ENCODE measurements around the gene ZBTB32. TPM values are rescaled to one million over a fixed set of nuclear protein-coding genes. Genes with fewer than 3 reads are reported as not detected.

ZBTB32 gene
- total RNA-seq, 2 donors from 2014 or later: 0.32 TPM; not detected in 1

DNA sequence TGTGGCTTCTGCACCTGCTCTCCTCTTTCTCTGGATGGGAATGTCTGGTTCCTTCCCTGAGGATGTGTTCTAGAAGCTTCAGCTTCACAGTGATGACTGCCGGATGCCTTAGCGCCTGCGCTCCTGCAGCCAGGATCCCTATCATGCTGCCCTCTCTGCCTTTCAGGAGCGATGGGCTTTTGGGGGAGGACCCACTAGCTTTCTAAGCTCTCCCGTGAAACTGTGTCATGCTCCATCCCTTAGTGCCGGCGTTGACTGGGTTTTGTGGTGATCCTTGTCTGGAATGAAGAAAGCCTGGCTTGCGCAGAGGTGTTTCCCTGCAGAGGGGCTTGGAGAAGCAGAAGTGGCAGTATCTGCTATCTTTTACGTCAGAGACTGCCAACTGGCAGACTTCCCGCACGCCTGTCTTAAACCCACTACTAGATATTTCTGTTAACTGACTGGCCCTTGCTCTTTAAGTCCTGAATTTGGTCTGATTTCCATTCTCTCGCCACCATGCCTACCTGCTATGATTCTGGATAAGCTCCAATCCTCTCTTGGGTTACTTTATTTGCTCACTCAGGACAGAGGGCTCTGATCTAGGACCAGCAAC, 9.6 kb downstream of the ZBTB32 start:
- Histone ChIP-seq H3K27ac (no peak overlapping the region), H3K27me3 (no peaks in the 10 kb centered on the region), H3K4me3 (no peak overlapping the region), H3K9me3 (no peaks in the 10 kb centered on the region), H3K4me1 (peaks cover 9% of the 10 kb centered on the region), H3K36me3 (no peaks in the 10 kb centered on the region), H3K9ac (ENCODE audit: low read depth in 2 of 2, low read length in 2 of 2) (no peak overlapping the region)
- no peak for DNase-seq
- intact Hi-C loops (cut with DNase I): loop anchor here (5.0 kb wide), 1 partner anchor 167 kb away; the partner anchor contains the start of gene TMEM147
- TF ChIP-seq, protein P1, sequence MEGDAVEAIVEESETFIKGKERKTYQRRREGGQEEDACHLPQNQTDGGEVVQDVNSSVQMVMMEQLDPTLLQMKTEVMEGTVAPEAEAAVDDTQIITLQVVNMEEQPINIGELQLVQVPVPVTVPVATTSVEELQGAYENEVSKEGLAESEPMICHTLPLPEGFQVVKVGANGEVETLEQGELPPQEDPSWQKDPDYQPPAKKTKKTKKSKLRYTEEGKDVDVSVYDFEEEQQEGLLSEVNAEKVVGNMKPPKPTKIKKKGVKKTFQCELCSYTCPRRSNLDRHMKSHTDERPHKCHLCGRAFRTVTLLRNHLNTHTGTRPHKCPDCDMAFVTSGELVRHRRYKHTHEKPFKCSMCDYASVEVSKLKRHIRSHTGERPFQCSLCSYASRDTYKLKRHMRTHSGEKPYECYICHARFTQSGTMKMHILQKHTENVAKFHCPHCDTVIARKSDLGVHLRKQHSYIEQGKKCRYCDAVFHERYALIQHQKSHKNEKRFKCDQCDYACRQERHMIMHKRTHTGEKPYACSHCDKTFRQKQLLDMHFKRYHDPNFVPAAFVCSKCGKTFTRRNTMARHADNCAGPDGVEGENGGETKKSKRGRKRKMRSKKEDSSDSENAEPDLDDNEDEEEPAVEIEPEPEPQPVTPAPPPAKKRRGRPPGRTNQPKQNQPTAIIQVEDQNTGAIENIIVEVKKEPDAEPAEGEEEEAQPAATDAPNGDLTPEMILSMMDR (IDR thresholded peaks at IDR 0.05): no peak

DNA sequence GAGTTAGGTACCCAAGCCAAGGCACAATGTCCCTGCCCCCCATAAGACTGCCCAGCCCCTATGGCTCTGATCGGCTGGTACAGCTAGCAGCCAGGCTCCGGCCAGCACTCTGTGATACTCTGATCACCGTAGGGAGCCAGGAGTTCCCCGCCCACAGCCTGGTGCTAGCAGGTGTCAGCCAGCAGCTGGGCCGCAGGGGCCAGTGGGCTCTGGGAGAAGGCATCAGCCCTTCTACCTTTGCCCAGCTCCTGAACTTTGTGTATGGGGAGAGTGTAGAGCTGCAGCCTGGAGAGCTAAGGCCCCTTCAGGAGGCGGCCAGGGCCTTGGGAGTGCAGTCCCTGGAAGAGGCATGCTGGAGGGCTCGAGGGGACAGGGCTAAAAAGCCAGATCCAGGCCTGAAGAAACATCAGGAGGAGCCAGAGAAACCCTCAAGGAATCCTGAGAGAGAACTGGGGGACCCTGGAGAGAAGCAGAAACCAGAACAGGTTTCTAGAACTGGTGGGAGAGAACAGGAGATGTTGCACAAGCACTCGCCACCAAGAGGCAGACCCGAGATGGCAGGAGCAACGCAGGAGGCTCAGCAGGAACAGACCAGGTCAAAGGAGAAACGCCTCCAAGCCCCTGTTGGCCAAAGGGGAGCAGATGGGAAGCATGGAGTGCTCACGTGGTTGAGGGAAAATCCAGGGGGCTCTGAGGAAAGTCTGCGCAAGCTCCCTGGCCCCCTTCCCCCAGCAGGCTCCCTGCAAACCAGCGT, 10.4 kb downstream of the ZBTB32 start:
- peaks cover 17% of the 10 kb centered on the region for H3K4me1 ChIP-seq
- H3K27ac ChIP-seq: peak overlapping the region; percentile 12
- H3K36me3 ChIP-seq: no peaks in the 10 kb centered on the region
- H3K27me3 ChIP-seq: no peaks in the 10 kb centered on the region
- H3K4me3 ChIP-seq: no peak overlapping the region
- intact Hi-C loops (cut with DNase I): loop anchor here (5.0 kb wide), 1 partner anchor 167 kb away; the partner anchor contains the start of gene TMEM147
- DNase-seq: no peak
- TF ChIP-seq, protein P1 (IDR thresholded peaks at IDR 0.05): no peak
- no peak overlapping the region for H3K9ac ChIP-seq (ENCODE audit: low read depth in 2 of 2, low read length in 2 of 2)
- H3K9me3 ChIP-seq: no peaks in the 10 kb centered on the region

- no peaks in the 10 kb centered on the region for H3K36me3 ChIP-seq
- DNase-seq: no peak
- peak overlapping the region; percentile 77 for H3K4me3 ChIP-seq
- H3K27me3 ChIP-seq: no peaks in the 10 kb centered on the region
- TF ChIP-seq, protein P1 (IDR thresholded peaks at IDR 0.05): no peak
- H3K9me3 ChIP-seq: no peaks in the 10 kb centered on the region
- H3K27ac ChIP-seq: peak overlapping the region; percentile 96
- H3K4me1 ChIP-seq: peaks cover 18% of the 10 kb centered on the region
- intact Hi-C loops (cut with DNase I): no loop called here
- peak overlapping the region; percentile 46 to 88 for H3K9ac ChIP-seq (ENCODE audit: low read depth in 2 of 2, low read length in 2 of 2)
Measured at GRCh38 chr19:35715355-35715809, 11.0 kb downstream of the ZBTB32 start.

DNA sequence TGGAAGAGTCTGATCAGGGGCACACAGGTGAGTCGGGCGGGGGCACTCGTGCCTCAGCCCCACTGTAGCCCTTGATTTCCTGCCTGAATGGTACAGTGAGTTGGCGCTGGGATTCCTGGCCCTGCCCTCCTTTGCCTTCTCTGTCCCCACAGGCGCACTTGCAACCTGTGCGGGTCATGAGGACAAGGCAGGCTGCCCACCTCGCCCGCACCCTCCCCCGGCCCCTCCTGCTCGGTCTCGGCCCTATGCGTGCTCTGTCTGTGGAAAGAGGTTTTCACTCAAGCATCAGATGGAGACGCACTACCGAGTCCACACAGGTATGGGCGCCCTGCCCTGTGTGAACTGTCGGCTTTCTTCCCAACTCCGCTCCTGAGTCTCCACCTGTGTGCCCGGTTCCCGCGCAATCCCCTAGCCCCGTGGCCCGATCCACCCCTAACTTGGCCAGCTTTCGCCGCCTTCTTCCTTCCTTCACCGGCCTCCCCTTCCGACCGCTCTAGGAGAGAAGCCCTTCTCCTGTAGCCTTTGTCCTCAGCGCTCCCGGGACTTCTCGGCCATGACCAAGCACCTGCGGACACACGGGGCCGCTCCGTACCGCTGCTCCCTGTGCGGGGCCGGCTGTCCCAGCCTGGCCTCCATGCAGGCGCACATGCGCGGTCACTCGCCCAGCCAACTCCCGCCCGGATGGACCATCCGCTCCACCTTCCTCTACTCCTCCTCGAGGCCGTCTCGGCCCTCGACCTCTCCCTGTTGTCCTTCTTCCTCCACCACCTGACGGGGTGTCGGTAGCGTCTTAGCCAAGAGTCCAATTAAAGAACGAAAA, 11.8 kb downstream of the ZBTB32 start:
- Histone ChIP-seq H3K27ac (peak overlapping the region; percentile 96), H3K9ac (ENCODE audit: low read depth in 2 of 2, low read length in 2 of 2) (peak overlapping the region; percentile 46 to 88), H3K36me3 (no peaks in the 10 kb centered on the region), H3K4me1 (peaks cover 18% of the 10 kb centered on the region), H3K27me3 (no peaks in the 10 kb centered on the region), H3K4me3 (peak overlapping the region; percentile 77), H3K9me3 (no peaks in the 10 kb centered on the region)
- intact Hi-C loops (cut with DNase I): loop anchor here (2.0 kb wide), 1 partner anchor 21 kb away; no protein-coding TSS in a partner anchor
- peak; percentile 73 for DNase-seq
- TF ChIP-seq, protein P1 (IDR thresholded peaks at IDR 0.05): no peak
